HG02884 (cell line): ENCODE data around the gene POMGNT1.

Experiments
- ATAC-seq: cut with Tn5 transposase; IDR thresholded peaks from one replicate; pipeline ENCODE4 v1.9.1; 2021; ENCODE audit warnings: mild to moderate bottlenecking, moderate library complexity; ENCODE audit not compliant: unreplicated experiment

Gene POMGNT1

DNA sequence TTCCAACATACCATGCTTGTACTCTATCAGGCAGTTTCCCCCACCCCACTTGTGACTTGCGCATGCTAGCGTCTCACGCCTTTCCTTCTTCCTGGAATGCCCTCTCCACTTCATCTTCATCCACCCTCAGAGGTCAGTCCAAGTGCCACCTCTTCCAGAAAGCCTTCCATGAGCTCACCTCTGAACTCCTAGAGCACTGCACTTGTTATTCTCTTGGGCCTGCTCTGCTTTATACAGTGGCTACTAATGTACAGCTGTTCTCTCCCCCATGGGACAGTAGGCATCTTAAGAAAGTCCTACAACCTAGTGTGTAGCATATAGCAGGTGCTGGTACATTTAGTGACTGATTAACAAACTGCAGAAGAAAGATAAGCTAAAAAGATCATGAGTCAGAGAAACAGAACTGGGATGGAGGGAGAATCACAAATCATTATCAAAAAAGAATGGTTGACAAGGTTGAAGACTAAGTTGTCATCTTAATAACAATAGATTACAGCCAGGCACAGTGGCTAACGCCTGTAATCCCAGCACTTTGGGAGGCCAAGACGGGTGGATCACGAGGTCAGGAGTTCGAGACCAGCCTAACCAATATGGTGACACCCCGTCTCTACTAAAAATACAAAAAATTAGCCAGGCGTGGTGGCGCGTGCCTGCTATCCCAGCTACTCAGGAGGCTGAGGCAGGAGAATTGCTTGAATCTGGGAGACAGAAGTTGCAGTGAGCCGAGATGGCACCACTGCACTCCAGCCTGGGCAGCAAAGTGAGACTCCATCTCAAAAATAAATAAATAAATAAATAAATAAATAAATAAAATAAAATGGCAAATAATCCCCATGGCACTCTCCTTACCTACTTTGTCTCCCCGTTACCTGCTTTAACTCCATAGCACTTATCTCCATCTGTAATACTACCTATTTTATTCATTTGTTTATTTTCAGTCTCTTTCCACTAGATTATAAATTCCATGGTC lies 39.6 kb downstream of the POMGNT1 start:
- ATAC-seq, result no peak

DNA sequence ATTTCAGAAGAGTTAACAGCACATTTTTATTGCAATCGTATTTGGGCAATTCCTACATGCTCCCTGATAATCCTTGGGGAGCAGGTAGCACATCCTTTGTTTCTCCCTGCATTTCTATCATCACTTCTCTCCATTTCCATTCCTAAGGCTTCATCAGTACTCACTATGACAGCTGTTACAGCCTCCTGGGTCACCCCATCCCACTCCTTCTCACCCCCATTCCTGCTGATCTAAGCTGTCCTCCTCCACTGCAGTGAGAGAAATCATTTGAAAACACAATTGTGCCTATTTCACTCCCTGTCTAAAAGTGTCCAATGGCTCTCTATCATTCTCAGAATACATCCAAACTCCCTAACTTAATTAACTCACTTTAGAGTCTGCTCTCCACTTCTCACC lies 40.3 kb downstream of the POMGNT1 start:
- ATAC-seq, result no peak

DNA sequence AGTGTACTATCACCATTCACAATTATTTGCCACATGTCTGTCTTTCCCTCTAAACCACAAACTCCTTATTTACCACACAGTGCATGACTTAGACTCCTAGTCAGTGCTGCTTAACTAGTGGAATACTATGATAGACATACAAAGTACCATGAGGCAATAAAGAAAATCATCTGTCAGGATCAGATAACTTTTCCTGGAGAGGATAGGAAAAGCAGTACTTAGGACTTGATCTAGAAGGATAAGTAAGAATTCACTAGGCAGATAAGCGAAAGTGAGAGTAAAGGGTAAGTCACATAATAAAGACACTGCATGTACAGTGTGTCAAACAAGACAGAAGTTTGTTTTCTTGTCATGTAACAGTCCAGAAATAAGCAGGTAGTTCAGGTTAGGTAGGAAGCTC lies 44.5 kb downstream of the POMGNT1 start:
- no peak for ATAC-seq

DNA sequence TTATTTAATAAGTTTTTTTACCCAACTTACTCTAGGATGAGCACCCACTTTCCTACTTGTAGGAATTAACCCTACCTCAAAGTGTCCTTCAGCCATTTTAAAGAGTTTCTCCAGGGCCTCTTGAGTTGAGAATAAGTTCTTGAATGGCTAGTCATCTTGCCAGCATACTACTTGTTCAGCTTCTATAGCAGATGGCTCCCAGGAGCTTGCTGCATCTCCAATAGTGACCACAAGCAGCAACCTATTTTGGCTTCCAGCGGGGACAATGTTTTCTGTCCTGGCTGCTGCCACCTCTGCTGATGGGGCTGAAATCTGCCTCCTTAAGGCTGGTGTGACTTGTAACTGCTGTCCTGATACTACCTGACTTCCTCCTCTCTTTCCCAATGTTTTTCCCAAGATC lies 45.0 kb downstream of the POMGNT1 start:
- ATAC-seq, result no peak

DNA sequence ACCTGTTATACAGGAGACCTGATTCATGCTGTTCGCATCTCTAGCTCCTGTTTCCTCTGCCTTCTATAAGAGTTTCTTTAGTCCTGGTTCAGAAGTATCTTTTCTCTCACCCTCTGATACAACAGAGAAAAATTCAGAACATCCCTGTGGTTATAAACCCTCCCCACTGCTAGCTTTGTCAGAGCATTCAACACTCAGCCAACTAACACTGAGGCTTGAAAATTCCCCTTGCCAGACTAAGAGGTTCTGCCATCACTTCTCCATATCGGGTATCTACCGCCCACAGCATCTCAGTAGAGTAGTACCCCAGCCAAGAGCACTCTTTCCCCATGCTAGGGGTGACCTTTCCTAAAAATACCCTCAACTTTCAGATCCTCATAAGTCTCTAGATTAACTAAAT lies 46.2 kb downstream of the POMGNT1 start:
- ATAC-seq, result no peak

DNA sequence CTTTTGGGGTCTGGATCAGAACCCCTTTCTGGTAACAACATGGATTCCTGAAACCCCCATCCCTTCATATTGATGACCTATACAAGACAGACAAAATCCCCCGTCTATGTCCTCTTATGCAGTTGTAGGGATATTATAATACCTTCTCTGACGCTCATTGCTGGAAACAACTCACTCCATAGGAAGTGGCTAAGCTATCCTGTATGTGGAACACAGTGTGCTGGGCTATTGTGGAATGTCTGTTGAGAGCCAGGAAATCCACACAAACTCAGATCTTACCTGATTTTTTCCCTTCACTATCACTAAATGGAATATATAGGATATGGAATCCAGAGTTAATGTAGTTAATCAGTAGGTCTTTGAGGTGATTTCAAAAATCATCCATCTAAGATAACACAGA lies 48.1 kb downstream of the POMGNT1 start:
- no peak for ATAC-seq

DNA sequence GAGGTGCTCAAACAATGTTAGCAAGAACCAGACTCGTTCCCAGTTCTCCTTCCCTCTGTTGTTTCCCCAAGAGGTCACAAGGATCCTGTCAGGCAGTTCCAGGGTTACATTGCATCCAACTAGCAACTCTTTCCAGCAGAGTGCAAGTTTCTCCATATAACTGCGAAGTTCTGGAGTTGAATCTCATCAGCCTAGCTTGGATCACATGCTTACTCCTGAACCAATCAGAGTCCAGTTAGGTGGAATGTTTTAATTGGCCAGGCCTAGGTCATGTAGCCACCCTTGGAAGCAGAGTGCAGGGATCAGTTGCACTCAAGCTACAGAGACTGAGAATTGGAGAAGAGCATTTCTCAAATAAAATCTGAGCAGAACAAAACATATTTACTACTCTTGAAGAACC lies 49.9 kb downstream of the POMGNT1 start:
- no peak for ATAC-seq
